Measurements from ENCODE around the gene GEMIN4. TPM values are rescaled to one million over a fixed set of nuclear protein-coding genes. Genes with fewer than 3 reads are reported as not detected.

GEMIN4 gene
- total RNA-seq, 1 donor from 2014 or later, result 9.4 TPM

- no peak for DNase-seq (ENCODE audit: low spot score)
These were observed 7.1 kb downstream of the GEMIN4 start for GRCh38 chr17:744937-745336.

GRCh38 chr17:743139-743538, 8.9 kb downstream of the GEMIN4 start:
- no peak for DNase-seq (ENCODE audit: low spot score)

DNA sequence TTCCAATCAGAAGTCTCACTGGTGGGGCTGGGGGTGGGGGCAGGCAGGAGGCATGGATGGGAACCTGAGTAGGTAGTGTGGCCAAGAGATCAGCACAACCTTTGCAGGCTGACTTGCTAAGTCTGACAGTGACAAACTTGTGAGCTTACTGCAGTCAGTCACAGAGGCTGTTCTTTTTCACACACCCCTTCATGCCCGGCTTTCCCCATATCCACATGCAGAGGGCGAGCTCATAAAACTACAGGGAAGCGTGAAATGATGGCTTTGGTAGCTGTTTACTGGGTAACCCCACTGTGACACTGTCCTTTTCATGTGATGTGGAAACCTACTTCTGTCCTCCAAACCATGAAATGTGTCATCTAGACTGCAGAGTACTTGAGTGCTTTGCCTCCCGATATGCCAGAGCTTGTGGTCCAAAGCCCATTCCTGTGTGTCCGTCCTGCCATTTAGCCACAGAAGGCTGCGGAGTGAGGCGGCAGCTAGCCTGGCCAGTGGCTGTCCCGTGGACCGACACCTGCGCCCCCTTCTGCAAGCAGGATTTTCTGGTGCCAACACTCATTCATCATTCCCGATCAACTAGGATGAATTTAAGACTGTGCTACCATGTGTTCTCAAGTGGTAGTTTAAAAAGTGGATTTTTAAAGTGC, 9.8 kb downstream of the GEMIN4 start:
- no peak for DNase-seq (ENCODE audit: low spot score)

DNA sequence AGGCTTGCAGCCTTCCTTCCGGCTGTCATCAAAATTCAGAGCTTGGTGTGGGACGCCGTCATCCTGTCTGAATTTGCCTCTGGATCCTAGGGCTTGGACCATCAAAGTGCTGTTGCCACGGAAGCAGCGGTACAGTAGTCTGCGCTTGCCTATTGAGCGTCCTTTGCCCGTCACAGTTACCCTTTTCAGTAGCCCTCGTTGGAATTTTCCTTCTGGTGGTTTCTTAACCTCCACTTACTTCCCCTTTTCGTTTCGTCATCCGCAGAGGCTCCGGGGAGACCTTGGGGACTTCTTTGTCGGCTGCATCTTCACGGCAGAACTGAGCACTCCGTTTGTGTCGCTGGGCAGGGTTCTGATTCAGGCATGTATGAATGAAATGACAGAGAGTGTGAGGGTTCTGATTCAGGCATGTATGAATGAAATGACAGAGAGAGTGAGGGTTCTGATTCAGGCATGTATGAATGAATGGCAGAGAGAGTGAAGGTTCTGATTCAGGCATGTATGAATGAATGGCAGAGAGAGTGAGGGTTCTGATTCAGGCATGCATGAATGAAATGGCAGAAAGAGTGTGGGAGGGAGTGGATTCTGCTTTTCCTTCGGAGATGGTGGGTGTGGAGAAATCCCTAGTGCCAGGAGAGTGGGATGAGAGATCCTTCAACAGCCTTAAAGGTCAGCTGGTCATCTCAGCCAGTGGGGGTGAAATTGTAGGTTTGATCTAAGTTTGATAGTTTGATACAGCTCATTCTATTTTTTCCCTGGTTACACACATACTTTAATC, 11.6 kb downstream of the GEMIN4 start:
- DNase-seq (ENCODE audit: low spot score), result peak; percentile 35

DNA sequence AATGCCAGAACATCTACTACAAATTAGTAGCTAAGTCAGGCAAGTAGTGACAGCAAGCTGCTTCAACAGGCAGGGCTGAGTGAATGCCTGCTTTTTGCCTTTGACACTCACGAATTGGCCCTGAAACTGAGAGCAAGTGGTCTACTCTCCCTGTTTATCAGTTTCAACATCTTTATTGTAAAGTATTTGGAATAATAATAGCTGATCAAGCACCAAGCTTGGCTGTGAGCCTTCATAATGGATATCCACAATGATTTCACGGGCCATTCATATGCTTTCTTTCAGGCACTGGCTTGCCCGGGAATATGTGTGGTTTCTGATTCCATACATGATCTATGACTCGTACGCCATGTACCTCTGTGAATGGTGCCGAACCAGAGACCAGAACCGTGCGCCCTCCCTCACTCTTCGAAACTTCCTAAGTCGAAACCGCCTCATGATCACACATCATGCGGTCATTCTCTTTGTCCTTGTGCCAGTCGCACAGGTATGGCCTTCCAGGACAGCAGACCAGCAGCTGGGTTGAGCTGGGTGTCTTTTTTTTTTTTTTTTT, 14.4 kb downstream of the GEMIN4 start:
- DNase-seq (ENCODE audit: low spot score), result no peak

DNA sequence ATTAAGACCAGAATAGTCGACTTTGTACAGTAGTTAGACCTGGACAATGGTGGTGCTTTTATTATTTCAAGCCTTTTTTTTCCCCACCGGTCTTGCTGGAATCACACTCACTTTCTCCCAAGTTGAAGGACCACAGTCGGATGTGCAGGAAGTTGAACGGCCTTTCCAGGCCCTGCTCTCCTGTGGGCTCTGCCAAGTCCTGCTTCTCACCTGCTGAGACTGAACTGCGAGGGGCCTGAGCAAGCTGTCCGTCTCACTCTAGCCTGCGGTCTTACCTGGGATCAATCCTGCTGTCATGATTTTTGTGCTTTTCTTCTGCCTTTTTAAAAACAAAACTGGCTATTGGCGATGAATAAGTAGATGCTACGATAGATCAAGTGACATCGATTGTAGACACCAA, 18.3 kb downstream of the GEMIN4 start:
- DNase-seq (ENCODE audit: low spot score), result no peak

GRCh38 chr17:732902-733720, 19.0 kb downstream of the GEMIN4 start:
- peak; percentile 60 for DNase-seq (ENCODE audit: low spot score)

GRCh38 chr17:732067-732901, 19.8 kb downstream of the GEMIN4 start, which contains the start of gene TLCD3A:
Gene TLCD3A, plus strand, starts transcription at chr17:732596. Its CDS starts 52 bp downstream, at chr17:732648.
- peak; percentile 69 for DNase-seq (ENCODE audit: low spot score)

DNA sequence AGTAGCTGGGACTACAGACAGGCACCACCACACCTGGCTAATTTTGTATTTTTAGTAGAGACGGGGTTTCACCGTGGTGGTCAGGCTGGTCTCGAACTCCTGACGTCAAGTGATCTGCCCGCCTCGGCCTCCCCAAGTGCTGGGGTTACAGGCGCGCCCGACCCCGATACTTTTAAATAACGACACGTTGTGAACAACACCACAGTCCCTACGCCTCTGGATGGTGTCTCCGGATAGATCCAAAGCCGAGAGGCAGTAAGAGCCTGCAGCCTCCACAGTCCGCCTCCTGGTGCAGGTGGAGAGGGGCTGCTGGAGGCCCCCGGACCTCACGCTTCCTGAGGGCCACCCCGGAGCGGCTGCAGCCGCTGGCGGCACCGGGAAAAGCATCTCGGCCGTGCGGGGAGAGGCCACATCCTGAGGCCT, 20.4 kb downstream of the GEMIN4 start:
- no peak for DNase-seq (ENCODE audit: low spot score)

DNA sequence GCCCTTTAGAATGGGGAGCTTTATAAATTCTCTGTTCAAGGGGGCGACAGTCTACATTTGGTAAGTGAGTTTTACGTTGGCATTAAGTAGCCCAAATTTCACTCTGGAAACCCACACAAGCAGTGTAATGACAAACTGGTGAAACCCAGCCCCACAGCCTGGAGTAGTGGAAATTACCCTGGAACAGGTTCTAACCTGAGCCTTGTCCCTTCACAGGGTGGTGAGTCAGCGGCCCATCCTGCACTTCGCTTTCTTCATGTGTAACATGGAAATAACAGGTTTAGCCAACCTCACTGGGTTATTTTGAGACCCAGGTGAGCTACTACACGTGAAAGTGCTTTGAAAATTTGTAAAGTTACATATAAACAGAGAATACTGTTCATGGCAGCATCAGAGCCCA, 23.2 kb downstream of the GEMIN4 start:
- peak; percentile 63 for DNase-seq (ENCODE audit: low spot score)

DNA sequence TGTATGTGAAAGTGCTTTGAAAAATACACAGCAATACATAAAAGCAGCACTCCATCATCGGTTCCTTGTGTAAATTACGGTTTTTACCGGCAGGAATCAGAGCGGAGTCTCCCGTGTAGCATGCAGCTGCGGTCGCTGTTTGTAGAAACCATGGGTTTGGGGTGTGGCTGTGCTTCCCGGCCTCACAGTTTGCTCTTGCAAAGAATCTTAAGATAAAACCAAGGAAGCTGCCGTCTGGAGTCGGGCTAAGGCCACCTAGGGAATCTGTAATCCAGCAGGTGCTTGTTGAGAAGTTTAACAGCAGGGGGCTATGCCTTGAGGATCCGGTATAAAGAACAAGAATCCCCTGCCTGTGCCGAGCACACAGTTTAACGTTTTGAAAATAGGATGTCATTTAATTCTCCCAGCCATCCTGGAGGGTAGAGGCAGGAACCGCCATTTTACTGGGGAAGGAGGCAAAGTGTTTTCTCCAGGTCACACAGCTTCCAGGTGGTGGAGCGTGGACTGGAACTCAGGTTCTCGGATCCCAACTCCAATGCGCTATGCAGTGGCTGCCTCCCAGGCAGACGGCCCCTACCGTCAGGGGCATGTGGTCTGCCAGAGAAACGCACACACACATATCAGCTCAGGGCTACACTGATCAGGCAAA, 25.7 kb downstream of the GEMIN4 start:
- no peak for DNase-seq (ENCODE audit: low spot score)

DNA sequence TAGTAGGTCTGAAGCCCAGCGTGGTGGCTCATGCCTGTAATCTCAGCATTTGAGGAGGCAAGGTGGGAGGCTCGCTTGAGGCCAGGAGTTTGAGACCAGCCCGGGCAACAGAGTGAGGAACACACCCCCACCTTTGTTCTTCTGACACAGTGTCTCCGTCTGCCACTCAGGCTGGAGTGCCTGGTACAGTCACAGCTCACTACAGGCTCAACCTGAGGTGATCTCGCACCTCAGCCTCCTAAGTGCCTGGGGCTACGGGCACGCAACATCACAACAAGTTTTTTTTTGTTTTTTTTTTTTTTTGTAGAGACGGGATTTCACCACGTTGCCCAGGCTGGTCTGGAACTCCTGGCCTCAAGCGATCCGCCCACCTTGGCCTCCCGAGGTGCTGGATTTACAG, 26.3 kb downstream of the GEMIN4 start:
- DNase-seq (ENCODE audit: low spot score), result no peak

DNA sequence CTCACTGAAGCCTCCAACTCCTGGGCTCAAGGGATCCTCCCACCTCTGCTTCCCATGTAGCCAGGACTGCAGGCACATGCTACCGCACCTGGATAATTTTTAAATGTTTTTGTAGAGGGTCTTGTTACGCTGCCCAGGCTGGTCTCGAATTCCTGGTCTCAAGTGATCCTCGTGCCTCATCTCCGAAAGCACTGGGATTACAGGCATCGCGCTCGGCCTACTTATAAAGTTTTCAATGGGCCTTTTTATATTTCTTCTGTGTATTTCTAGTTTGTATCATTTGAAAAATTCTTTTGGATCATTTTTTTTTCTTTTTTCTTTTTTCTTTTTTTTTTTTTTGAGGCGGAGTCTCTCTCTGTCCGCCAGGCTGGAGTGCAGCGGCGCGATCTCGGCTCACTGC, 27.0 kb downstream of the GEMIN4 start:
- no peak for DNase-seq (ENCODE audit: low spot score)

GRCh38 chr17:721540-721937, 30.5 kb downstream of the GEMIN4 start:
- no peak for DNase-seq (ENCODE audit: low spot score)

DNA sequence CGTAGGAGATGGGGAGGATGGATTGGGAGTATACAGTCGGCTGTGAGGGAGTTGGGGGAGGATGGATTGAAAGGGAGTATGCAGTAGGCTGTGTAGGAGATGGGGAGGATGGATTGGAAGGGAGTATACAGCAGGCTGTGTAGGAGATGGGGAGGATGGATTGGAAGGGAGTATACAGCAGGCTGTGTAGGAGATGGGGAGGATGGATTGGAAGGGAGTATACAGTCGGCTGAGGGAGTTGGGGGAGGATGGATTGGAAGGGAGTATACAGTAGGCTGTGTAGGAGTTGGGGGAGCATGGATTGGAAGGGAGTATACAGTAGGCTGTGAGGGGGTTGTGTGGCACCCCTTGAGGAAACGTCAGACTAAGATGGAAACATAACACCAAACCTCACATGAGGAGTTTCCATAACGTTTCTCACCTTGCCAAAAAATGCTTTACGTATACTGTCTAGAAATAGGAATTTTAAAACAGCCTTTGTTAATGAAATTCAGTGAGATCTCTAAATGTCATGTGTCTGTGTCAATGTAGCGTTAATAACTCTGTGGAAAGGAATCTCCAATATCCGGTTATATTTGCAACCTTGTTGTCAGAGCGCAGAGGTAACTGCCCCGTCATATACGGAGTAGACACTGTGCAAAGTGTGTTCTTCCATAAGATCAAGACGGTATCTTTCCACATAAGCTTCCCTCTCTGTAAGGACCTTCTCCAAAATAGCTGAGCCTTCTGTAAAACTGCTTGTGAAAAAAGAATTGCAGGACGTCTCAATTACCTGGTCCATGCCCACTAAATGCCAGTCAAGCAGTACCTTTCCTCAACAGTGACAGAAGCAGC, 31.1 kb downstream of the GEMIN4 start:
- no peak for DNase-seq (ENCODE audit: low spot score)

DNA sequence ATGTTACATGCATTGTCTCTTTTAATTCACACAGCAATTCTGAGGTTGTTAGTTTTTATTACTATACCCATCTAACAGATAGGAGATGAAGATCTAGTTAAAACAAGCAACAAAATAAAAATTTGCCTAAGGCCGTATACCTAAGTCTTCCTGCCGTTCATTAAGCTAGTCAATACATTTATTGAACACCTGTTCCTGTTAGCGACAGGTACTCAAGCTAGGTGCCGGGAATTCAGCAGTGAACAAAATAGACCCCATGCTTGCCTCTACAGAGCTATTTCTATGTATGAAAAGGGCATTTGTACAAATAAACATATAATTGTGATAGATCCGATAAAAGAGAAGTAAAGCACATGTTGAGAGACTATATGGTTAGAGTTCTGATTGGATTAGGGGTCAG, 34.0 kb downstream of the GEMIN4 start:
- DNase-seq (ENCODE audit: low spot score), result no peak

- DNase-seq (ENCODE audit: low spot score), result no peak
These were observed 43.9 kb downstream of the GEMIN4 start for GRCh38 chr17:708132-708531.

- peak; percentile 57 for DNase-seq (ENCODE audit: low spot score)
These were observed 46.2 kb downstream of the GEMIN4 start for GRCh38 chr17:705863-706262.

DNA sequence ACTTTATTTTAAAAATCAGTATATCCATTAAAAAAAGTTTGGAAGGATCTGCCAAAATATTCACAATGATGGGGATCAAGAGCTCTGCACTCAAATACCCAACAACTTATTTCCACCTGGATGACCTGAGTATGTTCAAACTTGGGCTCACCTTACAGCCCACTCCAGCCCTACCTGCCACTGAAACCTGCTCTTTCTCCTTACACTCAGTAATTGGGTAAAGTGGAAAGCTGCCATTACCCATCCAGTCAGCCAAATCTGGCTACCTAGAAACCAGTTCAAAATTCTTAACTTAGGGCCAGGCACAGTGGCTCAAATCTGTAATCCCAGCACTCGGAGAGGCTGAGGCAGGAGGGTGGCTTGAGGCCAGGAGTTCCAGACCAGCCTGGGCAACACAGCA, 47.1 kb downstream of the GEMIN4 start:
- DNase-seq (ENCODE audit: low spot score), result no peak

All from umbilical cord (tissue), 2 donors.